Measurements from ENCODE around the gene FBXO24. TPM values are rescaled to one million over a fixed set of nuclear protein-coding genes. Genes with fewer than 3 reads are reported as not detected.
A peak's percentile ranks its signal among the peaks of the same experiment; 100 is the strongest.

Gene FBXO24
- total and polyA plus RNA-seq, 9 of the 15 experiments (the other 6 are each of a cell fraction or from before 2014, with no cell fraction given), result 0.17 to 0.95 (median 0.50) TPM

GRCh38 chr7:100641463-100641859, 55.3 kb downstream of the FBXO24 start, which contains the start of gene TFR2 (continued):
- no peak for TF ChIP-seq ZBTB43 (CRISPR knock-in tag; IDR thresholded peaks at IDR 0.05)
- TF ChIP-seq TCF3 (CRISPR knock-in tag; IDR thresholded peaks at IDR 0.05), result peak; percentile 98
- TF ChIP-seq ZNF23 (CRISPR knock-in tag; IDR thresholded peaks at IDR 0.05), result no peak
- no peak for TF ChIP-seq CTCFL (IDR thresholded peaks at IDR 0.05; ENCODE audit: borderline replicate concordance, insufficient read depth, low read depth, low read length, poor library complexity, severe bottlenecking)
- no peak for TF ChIP-seq U2AF1 (optimal IDR thresholded peaks at IDR 0.05; ENCODE audit: low read depth, low read length)
- TF ChIP-seq SIRT6 (IDR thresholded peaks at IDR 0.05; ENCODE audit: low read depth, low read length), result no peak
- TF ChIP-seq ATF4 (CRISPR knock-in tag; IDR thresholded peaks at IDR 0.05), result peak; percentile 82
- TF ChIP-seq ZNF586 (CRISPR knock-in tag; conservative IDR thresholded peaks at IDR 0.05), result no peak
- TF ChIP-seq NKRF (IDR thresholded peaks at IDR 0.05; ENCODE audit: borderline replicate concordance), result no peak
- 0 out of 2 replicates have a peak, but pooled peaks have one; percentile 9 for TF ChIP-seq CBX5 (IDR thresholded peaks at IDR 0.05; ENCODE audit: borderline replicate concordance, low read depth)
- TF ChIP-seq ILK (tag; IDR thresholded peaks at IDR 0.05; ENCODE audit: borderline replicate concordance, low read depth), result no peak
- TF ChIP-seq HOXB6 (CRISPR knock-in tag; IDR thresholded peaks at IDR 0.05; ENCODE audit: borderline replicate concordance), result no peak
- TF ChIP-seq CLOCK (CRISPR knock-in tag; IDR thresholded peaks at IDR 0.05; ENCODE audit: borderline replicate concordance), result no peak
- no peak for TF ChIP-seq DEAF1 (CRISPR knock-in tag; IDR thresholded peaks at IDR 0.05)
- no peak for TF ChIP-seq SRSF7 (optimal IDR thresholded peaks at IDR 0.05; ENCODE audit: low read depth, low read length)
